ENCODE results near the gene SNED1. TPM values are rescaled to one million over a fixed set of nuclear protein-coding genes. Genes with fewer than 3 reads are reported as not detected.

Gene SNED1
- total RNA-seq, 1 experiment from 2014 or later = 2.8 TPM

GRCh38 chr2:241120440-241120839 is 122.0 kb downstream of the SNED1 start:
- ChIA-PET POLR2A (ENCODE audit: unreplicated experiment) (no interaction called here), CTCF (no interaction called here)
- intact Hi-C loops (cut with micrococcal nuclease; ENCODE audit: unreplicated experiment) = no loop called here
- no peak for DNase-seq
- Histone ChIP-seq H3K27me3 (ENCODE audit: insufficient read depth, low read depth) (no peaks in the 10 kb centered on the region), H3K9me3 (ENCODE audit: insufficient read depth, low read depth) (no peaks in the 10 kb centered on the region; the same call in 1 of the 2 replicates), H3K4me2 (no peak overlapping the region), H3K4me1 (replicated peaks; ENCODE audit: insufficient read depth) (no peaks in the 10 kb centered on the region), H3F3A (ENCODE audit: insufficient read depth, low read depth) (no peaks in the 10 kb centered on the region; the same call in 1 of the 2 replicates), H3K27ac (no peak overlapping the region), H4K20me1 (ENCODE audit: insufficient read depth) (no peaks in the 10 kb centered on the region), H3K9me2 (ENCODE audit: insufficient read depth) (no peaks in the 10 kb centered on the region), H3K36me3 (ENCODE audit: low read depth) (peaks cover 13% of the 10 kb centered on the region), H3K4me3 (no peak overlapping the region), H3K79me2 (ENCODE audit: low read depth) (no peaks in the 10 kb centered on the region), H2AFZ (no peak overlapping the region)
- no TSS peak for BruUV-seq (replicated peaks)
- TF ChIP-seq CTCF (conservative IDR thresholded peaks at IDR 0.05) (no peak), EZH2 (IDR thresholded peaks at IDR 0.05; ENCODE audit: low read depth) (no peak)

GRCh38 chr2:241121008-241121407 is 122.6 kb downstream of the SNED1 start:
- DNase-seq = no peak
- Histone ChIP-seq H3K4me1 (replicated peaks; ENCODE audit: insufficient read depth) (no peaks in the 10 kb centered on the region), H3K4me2 (no peak overlapping the region), H3K36me3 (ENCODE audit: low read depth) (peaks cover 13% of the 10 kb centered on the region), H3K27me3 (ENCODE audit: insufficient read depth, low read depth) (no peaks in the 10 kb centered on the region), H2AFZ (no peak overlapping the region), H3K4me3 (no peak overlapping the region), H3K9me2 (ENCODE audit: insufficient read depth) (no peaks in the 10 kb centered on the region), H3K27ac (no peak overlapping the region), H4K20me1 (ENCODE audit: insufficient read depth) (no peaks in the 10 kb centered on the region), H3K9me3 (ENCODE audit: insufficient read depth, low read depth) (no peaks in the 10 kb centered on the region; the same call in 1 of the 2 replicates), H3F3A (ENCODE audit: insufficient read depth, low read depth) (no peaks in the 10 kb centered on the region; the same call in 1 of the 2 replicates), H3K79me2 (ENCODE audit: low read depth) (no peaks in the 10 kb centered on the region)
- intact Hi-C loops (cut with micrococcal nuclease; ENCODE audit: unreplicated experiment) = no loop called here
- POLR2A ChIA-PET (ENCODE audit: unreplicated experiment) = interaction anchor here (0.7 kb wide), 1 partner anchor 573 kb away, joined by 4 read pairs; no protein-coding TSS in a partner anchor
- no peak for TF ChIP-seq EZH2 (IDR thresholded peaks at IDR 0.05; ENCODE audit: low read depth)
- TF ChIP-seq CTCF (conservative IDR thresholded peaks at IDR 0.05) = no peak
- no TSS peak for BruUV-seq (replicated peaks)
- CTCF ChIA-PET = no interaction called here

GRCh38 chr2:241122376-241123002 is 124.1 kb downstream of the SNED1 start:
- ChIA-PET POLR2A (ENCODE audit: unreplicated experiment) (no interaction called here), CTCF (no interaction called here)
- no peak for DNase-seq
- no peaks in the 10 kb centered on the region; the same call in 1 of the 2 replicates for H3K9me3 ChIP-seq (ENCODE audit: insufficient read depth, low read depth)
- H2AFZ ChIP-seq = no peak overlapping the region
- TF ChIP-seq EZH2 (IDR thresholded peaks at IDR 0.05; ENCODE audit: low read depth) (no peak), CTCF (conservative IDR thresholded peaks at IDR 0.05) (no peak)
- intact Hi-C loops (cut with micrococcal nuclease; ENCODE audit: unreplicated experiment) = no loop called here
- H4K20me1 ChIP-seq (ENCODE audit: insufficient read depth) = no peaks in the 10 kb centered on the region
- no TSS peak for BruUV-seq (replicated peaks)
- H3K27me3 ChIP-seq (ENCODE audit: insufficient read depth, low read depth) = no peaks in the 10 kb centered on the region
- H3K79me2 ChIP-seq (ENCODE audit: low read depth) = no peaks in the 10 kb centered on the region
- H3K36me3 ChIP-seq (ENCODE audit: low read depth) = peaks cover 13% of the 10 kb centered on the region
- no peak overlapping the region for H3K4me2 ChIP-seq
- no peaks in the 10 kb centered on the region; the same call in 1 of the 2 replicates for H3F3A ChIP-seq (ENCODE audit: insufficient read depth, low read depth)
- H3K9me2 ChIP-seq (ENCODE audit: insufficient read depth) = no peaks in the 10 kb centered on the region
- H3K27ac ChIP-seq = no peak overlapping the region
- no peaks in the 10 kb centered on the region for H3K4me1 ChIP-seq (replicated peaks; ENCODE audit: insufficient read depth)
- H3K4me3 ChIP-seq = no peak overlapping the region

Data from PC-9 (cell line).